DND-41 (cell line): Measurements from ENCODE around the gene MINK1.

Experiments used
- ATAC-seq: fragments of 200-7000 bp; cut with Tn5 transposase; 3 replicates; pipeline ENCODE4 v1.9.1; 2021; ENCODE audit warnings: low read depth; ENCODE audit not compliant: insufficient read depth
- DNase-seq: peaks from one replicate; pipeline ENCODE4 v3.0.0-alpha.2; 2020
- H2AFZ ChIP-seq: 2 replicates; pipeline ENCODE4 v1.6.0; 2012; ENCODE audit warnings: low read depth, low read length
- H3K27ac ChIP-seq: 2 replicates; pipeline ENCODE4 v1.5.1; 2012; ENCODE audit warnings: low read length, inconsistent platforms
- H3K27me3 ChIP-seq: fragments of 200-600 bp; sonication (generic); 2 replicates; pipeline ENCODE4 v1.6.0; 2012; ENCODE audit warnings: low read length, mild to moderate bottlenecking, inconsistent platforms; ENCODE audit not compliant: insufficient read depth, poor library complexity
- H3K36me3 ChIP-seq: 2 replicates; pipeline ENCODE4 v1.5.1; 2012; ENCODE audit warnings: low read length, inconsistent platforms; ENCODE audit not compliant: insufficient read depth
- H3K4me1 ChIP-seq: 2 replicates; pipeline ENCODE4 v1.5.1; 2012; ENCODE audit warnings: mild to moderate bottlenecking, low read length; ENCODE audit not compliant: insufficient read depth
- H3K4me2 ChIP-seq: 2 replicates; pipeline ENCODE4 v1.6.0; 2012; ENCODE audit warnings: mild to moderate bottlenecking, moderate library complexity, low read length, inconsistent platforms; ENCODE audit not compliant: insufficient read depth
- H3K4me3 ChIP-seq, 2 experiments: fragments of 200-600 bp in 1 of 2; shearing (Covaris generic) in 1 of 2; 2 replicates each; pipeline ENCODE4 v1.5.1; 2012 to 2016; ENCODE audit warnings: inconsistent platforms in 2 of 2, low read length in 2 of 2, mild to moderate bottlenecking in 2 of 2, low read depth in 1 of 2, moderate library complexity in 1 of 2
- H3K79me2 ChIP-seq: 2 replicates; pipeline ENCODE4 v1.6.0; 2012; ENCODE audit warnings: low read length, inconsistent platforms; ENCODE audit not compliant: insufficient read depth
- H3K9ac ChIP-seq: 2 replicates; pipeline ENCODE4 v1.6.0; 2012; ENCODE audit warnings: low read depth, mild to moderate bottlenecking, inconsistent platforms, low read length, moderate library complexity
- H3K9me3 ChIP-seq: 2 replicates; pipeline ENCODE4 v1.5.1; 2012; ENCODE audit warnings: low read length, moderate library complexity, mild to moderate bottlenecking, inconsistent platforms; ENCODE audit not compliant: insufficient read depth, severe bottlenecking
- H4K20me1 ChIP-seq: 2 replicates; pipeline ENCODE4 v1.6.0; 2012; ENCODE audit warnings: low read length; ENCODE audit not compliant: insufficient read depth
- CTCF ChIP-seq: IDR thresholded peaks from 2 replicates; pipeline ENCODE4 v1.5.1; 2012; ENCODE audit warnings: borderline replicate concordance, low read length, moderate library complexity, mild to moderate bottlenecking; ENCODE audit not compliant: poor library complexity, severe bottlenecking; ENCODE audit errors: extremely low read depth
- EZH2 ChIP-seq: IDR thresholded peaks from 3 replicates; pipeline ENCODE4 v1.6.1; 2012; ENCODE audit warnings: borderline replicate concordance, low read depth, mild to moderate bottlenecking, moderate library complexity, low read length, inconsistent platforms; ENCODE audit not compliant: severe bottlenecking

The MINK1 gene

GRCh38 chr17:4880857-4881256 lies 47.7 kb downstream of the MINK1 start:
- Histone ChIP-seq H3K36me3 (peaks cover 60% of the 10 kb centered on the region), H3K9me3 (no peaks in the 10 kb centered on the region), H3K79me2 (no peaks in the 10 kb centered on the region), H3K4me1 (no peaks in the 10 kb centered on the region), H3K27me3 (no peaks in the 10 kb centered on the region), H3K9ac (no peak overlapping the region), H3K4me2 (no peak overlapping the region), H4K20me1 (peaks cover 11% of the 10 kb centered on the region), H3K27ac (no peak overlapping the region), H2AFZ (no peak overlapping the region), H3K4me3 (no peak overlapping the region)
- no peak for ATAC-seq
- no peak for TF ChIP-seq EZH2
- TF ChIP-seq CTCF, result no peak
- DNase-seq, result no peak

GRCh38 chr17:4881761-4882555 lies 48.8 kb downstream of the MINK1 start:
- Histone ChIP-seq H3K4me1 (no peaks in the 10 kb centered on the region), H3K27me3 (no peaks in the 10 kb centered on the region), H3K9me3 (no peaks in the 10 kb centered on the region), H3K4me2 (no peak overlapping the region), H3K36me3 (peaks cover 71% of the 10 kb centered on the region), H2AFZ (no peak overlapping the region), H4K20me1 (peaks cover 7% of the 10 kb centered on the region), H3K79me2 (no peaks in the 10 kb centered on the region), H3K4me3 (no peak overlapping the region), H3K9ac (no peak overlapping the region), H3K27ac (no peak overlapping the region)
- DNase-seq (peak; percentile 26), ATAC-seq (peak; percentile 67; the same call in 1 of the 3 replicates)
- no peak for TF ChIP-seq EZH2
- peak; percentile 63 for TF ChIP-seq CTCF

- H3K36me3 ChIP-seq, result peaks cover 78% of the 10 kb centered on the region
- no peak for DNase-seq
- no peak overlapping the region for H3K27ac ChIP-seq
- no peaks in the 10 kb centered on the region for H3K9me3 ChIP-seq
- no peaks in the 10 kb centered on the region for H3K79me2 ChIP-seq
- no peaks in the 10 kb centered on the region for H3K4me1 ChIP-seq
- H3K4me2 ChIP-seq, result no peak overlapping the region
- H3K4me3 ChIP-seq, result no peak overlapping the region
- ATAC-seq, result no peak
- TF ChIP-seq CTCF (no peak), EZH2 (no peak)
- H4K20me1 ChIP-seq, result peaks cover 7% of the 10 kb centered on the region
- no peak overlapping the region for H2AFZ ChIP-seq
- no peak overlapping the region for H3K9ac ChIP-seq
- no peaks in the 10 kb centered on the region for H3K27me3 ChIP-seq
These were observed 51.3 kb downstream of the MINK1 start for GRCh38 chr17:4884489-4884888.
